Cardiac muscle cell (in vitro differentiated cells and primary cell): Measurements from ENCODE around the gene ARHGEF37. TPM values are rescaled to one million over a fixed set of nuclear protein-coding genes. Genes with fewer than 3 reads are reported as not detected.

Source experiments
- DNase-seq, 2 donors: peaks; one replicate each; pipeline versions ENCODE4 v3.0.0 to v3.0.0-alpha.2; 2010 to 2017; ENCODE audit warnings: low read depth in 1 of 2, low spot score in 1 of 2
- H3K27ac ChIP-seq: fragments of 200-600 bp; sonication (generic); 2 replicates; pipeline ENCODE4 v1.5.1; 2016
- H3K27me3 ChIP-seq: fragments of 200-600 bp; sonication (generic); 2 replicates; pipeline ENCODE4 v1.6.0; 2016; ENCODE audit warnings: control low read depth
- H3K36me3 ChIP-seq: fragments of 200-600 bp; sonication (generic); 2 replicates; pipeline ENCODE4 v1.5.1; 2016; ENCODE audit warnings: control low read depth
- H3K4me1 ChIP-seq: fragments of 200-600 bp; sonication (generic); 2 replicates; pipeline ENCODE4 v1.8.1; 2017; ENCODE audit warnings: low read depth, mild to moderate bottlenecking, mixed run types
- H3K4me3 ChIP-seq: fragments of 200-600 bp; sonication (generic); 2 replicates; pipeline ENCODE4 v1.5.1; 2016; ENCODE audit warnings: mild to moderate bottlenecking
- H3K9me3 ChIP-seq: fragments of 200-600 bp; sonication (generic); 2 replicates; pipeline ENCODE4 v1.5.1; 2017; ENCODE audit warnings: low read depth, mild to moderate bottlenecking, control low read depth
- polyA plus RNA-seq: library from polyadenylated mRNA; unstranded; fragments of >200 nt; fragmentation: Nextera tagmentation; extraction: Ambion mirVana; gene quantifications from 2 replicates; pipeline ENCODE4 v1.2.1, GENCODE V29; 2016
- total RNA-seq: library from RNA; depleted of rRNA; stranded (reverse); fragments of >200 nt; gene quantifications from 2 replicates; pipeline ENCODE4 v1.2.3, GENCODE V29; 2016
- TF ChIP-seq, protein P1 (sequence below): IDR thresholded peaks from 2 replicates; pipeline ENCODE4 v1.5.1; 2012; ENCODE audit warnings: low read depth, mild to moderate bottlenecking, low read length

ARHGEF37 gene
- total and polyA plus RNA-seq, 2 experiments from 2014 or later, result 4.2 to 6.3 TPM

DNA sequence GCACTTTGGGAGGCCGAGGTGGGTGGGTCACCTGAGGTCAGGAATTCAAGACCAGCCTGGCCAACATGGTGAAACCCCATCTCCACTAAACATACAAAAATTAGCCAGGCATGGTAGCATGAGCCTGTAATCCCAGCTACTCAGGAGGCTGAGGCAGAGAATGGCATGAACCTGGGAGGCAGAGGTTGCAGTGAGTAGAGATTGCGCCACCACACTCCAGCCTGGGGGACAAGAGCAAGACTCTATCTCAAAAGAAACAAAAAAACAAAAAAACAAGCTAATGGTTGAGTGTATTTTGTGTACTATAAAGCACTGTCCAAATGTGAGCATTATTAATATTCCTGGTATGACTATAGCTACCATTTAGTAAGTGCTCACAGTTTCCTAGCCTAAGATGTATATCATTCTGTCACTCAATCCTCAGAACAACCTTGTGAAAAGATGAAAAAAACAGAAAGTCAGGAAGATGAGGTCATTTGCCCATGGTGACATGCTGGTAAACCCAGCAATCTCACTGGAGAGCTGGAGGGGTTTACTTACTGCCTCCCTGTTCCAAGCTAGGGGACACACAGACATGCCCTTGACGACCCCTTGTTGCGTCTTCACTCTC is 27.7 kb downstream of the ARHGEF37 start:
- H3K27me3 ChIP-seq, result no peaks in the 10 kb centered on the region
- no peak for DNase-seq
- H3K4me3 ChIP-seq, result no peak overlapping the region
- H3K4me1 ChIP-seq, result no peaks in the 10 kb centered on the region
- no peaks in the 10 kb centered on the region for H3K36me3 ChIP-seq
- H3K9me3 ChIP-seq, result no peaks in the 10 kb centered on the region
- TF ChIP-seq, protein P1, sequence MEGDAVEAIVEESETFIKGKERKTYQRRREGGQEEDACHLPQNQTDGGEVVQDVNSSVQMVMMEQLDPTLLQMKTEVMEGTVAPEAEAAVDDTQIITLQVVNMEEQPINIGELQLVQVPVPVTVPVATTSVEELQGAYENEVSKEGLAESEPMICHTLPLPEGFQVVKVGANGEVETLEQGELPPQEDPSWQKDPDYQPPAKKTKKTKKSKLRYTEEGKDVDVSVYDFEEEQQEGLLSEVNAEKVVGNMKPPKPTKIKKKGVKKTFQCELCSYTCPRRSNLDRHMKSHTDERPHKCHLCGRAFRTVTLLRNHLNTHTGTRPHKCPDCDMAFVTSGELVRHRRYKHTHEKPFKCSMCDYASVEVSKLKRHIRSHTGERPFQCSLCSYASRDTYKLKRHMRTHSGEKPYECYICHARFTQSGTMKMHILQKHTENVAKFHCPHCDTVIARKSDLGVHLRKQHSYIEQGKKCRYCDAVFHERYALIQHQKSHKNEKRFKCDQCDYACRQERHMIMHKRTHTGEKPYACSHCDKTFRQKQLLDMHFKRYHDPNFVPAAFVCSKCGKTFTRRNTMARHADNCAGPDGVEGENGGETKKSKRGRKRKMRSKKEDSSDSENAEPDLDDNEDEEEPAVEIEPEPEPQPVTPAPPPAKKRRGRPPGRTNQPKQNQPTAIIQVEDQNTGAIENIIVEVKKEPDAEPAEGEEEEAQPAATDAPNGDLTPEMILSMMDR, result no peak
- H3K27ac ChIP-seq, result no peak overlapping the region

DNA sequence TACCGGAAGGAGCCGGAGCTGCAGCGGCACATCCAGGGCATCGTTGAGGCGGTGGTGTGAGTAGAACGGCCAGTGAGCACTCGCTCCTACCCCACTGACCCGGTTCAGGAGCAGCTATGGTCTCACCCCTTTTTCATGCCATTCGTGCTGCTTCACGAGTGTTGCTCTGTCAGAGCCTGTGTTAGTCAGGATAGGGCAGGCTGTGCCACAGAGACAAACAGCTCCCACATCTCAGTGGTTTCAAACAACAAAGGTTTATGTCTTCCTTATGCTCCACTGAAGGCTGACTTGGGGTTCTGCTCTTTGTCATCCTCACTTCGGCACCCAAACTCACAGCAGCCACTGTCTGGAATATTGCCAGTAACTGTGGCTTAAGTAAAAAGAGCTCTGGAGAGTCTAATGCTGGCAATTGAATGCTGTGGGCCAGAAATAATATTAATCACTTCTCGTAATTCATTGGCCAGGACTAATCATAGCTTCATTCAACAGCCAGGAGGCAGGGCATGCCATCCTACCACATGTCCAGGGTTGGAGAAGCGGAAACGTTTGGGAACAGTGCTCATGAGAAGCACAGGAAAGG is 28.4 kb downstream of the ARHGEF37 start:
- H3K27me3 ChIP-seq, result no peaks in the 10 kb centered on the region
- TF ChIP-seq, protein P1, result no peak

DNA sequence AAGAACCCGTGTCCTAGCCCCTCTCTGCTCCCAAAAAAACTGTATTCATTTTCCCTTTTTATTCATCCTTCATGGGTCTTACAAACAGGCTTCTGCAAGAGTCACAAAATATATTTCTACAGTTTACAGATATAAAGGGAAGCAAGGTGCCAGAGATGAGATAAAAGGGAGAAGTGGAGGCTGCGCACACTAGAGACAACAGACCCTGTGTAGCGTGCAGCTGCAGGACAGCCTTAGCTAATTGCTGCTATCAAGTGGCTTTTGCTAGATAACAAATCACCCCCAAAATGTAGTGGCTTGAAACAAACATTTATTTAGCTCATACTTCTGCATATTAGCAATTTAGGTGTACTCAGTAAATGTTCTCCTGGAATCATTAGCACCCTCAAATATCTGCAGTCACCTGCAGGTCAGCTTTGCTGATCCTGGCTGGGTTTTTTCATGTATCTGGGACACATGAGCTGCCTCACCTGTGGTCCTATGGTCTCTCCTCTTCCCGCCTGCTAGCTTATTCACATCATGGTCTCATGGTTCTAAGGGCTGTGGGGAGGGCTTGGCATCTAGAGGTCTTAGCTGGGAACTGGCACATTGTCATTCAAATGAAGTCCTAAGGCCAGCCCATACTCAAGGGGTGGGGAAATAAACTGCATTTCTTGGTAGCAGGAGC is 29.4 kb downstream of the ARHGEF37 start:
- H3K27me3 ChIP-seq, result no peaks in the 10 kb centered on the region
- TF ChIP-seq, protein P1, result no peak
- no peaks in the 10 kb centered on the region for H3K4me1 ChIP-seq
- H3K4me3 ChIP-seq, result no peak overlapping the region
- H3K27ac ChIP-seq, result no peak overlapping the region
- DNase-seq, result no peak
- no peaks in the 10 kb centered on the region for H3K36me3 ChIP-seq
- H3K9me3 ChIP-seq, result no peaks in the 10 kb centered on the region

More for the DNA sequence above, 28.4 kb downstream of the ARHGEF37 start:
- DNase-seq, result no peak
- Histone ChIP-seq H3K4me1 (no peaks in the 10 kb centered on the region), H3K4me3 (no peak overlapping the region), H3K9me3 (no peaks in the 10 kb centered on the region), H3K36me3 (no peaks in the 10 kb centered on the region), H3K27ac (no peak overlapping the region)

DNA sequence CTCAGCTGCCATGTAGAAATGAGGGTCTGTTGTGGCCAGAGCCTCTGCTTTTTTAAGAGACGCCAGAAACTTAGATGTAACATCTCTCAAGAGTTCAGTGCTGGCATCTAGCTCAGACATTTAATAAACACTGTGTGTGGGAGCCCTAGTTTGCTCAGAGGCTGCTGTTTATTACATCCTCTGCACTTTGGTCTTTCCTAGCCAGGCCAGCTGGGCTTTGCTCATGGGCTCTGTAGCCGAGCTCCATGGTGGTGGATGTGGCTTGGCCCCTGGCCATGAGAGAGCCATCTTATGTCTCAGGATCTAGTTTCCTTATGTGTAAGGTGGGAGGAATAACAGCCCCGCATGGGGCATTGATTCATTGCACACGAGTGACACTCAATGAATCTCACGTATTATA is 30.0 kb downstream of the ARHGEF37 start:
- no peaks in the 10 kb centered on the region for H3K4me1 ChIP-seq
- H3K4me3 ChIP-seq, result no peak overlapping the region
- H3K27me3 ChIP-seq, result no peaks in the 10 kb centered on the region
- H3K36me3 ChIP-seq, result no peaks in the 10 kb centered on the region
- TF ChIP-seq, protein P1, result no peak
- DNase-seq, result peak in 1 of 2 donors; percentile 76
- H3K9me3 ChIP-seq, result no peaks in the 10 kb centered on the region
- H3K27ac ChIP-seq, result no peak overlapping the region

DNA sequence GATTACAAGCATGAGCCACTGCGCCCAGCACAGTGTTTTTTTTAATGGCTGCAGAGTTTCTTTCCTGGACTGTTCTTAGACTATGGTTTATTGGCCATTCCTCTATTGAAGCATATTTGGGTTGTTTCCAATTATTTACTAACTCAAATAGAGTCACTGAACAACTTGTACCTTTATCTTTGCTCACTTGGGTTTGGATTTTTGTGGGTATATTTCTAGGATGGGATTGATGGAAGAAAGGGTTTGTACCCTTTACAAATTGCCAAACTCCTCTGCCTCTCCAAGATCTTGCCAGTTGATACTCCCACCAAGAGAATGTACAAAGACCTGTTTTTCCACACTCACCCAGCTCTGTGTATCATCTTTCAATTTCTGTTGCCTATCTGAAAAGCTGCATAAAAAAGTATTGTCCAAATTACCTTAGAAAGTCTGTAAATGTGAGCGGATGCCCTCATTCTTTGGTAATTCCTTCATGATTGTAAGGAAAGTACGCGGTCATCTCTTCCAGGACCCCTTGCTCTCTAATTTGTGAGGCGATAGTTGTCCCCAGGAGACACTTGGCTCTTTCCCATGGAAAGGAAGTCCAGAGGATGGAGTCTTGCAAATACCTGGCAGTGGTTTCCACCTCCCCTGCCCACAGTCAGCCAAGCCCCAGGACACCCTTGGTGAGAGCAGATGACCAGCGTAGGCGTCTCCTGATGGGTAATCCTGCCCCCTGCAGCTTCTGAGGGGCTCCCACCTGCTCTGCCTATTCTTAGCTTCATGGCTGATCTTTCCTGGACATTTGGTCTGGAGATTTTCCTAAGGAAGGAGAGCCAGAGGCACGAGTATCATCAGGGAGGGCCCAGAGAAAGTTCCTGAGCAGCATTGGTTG is 33.0 kb downstream of the ARHGEF37 start:
- H3K4me1 ChIP-seq, result no peaks in the 10 kb centered on the region
- H3K27ac ChIP-seq, result no peak overlapping the region
- no peaks in the 10 kb centered on the region for H3K36me3 ChIP-seq
- no peaks in the 10 kb centered on the region for H3K27me3 ChIP-seq
- H3K4me3 ChIP-seq, result no peak overlapping the region
- TF ChIP-seq, protein P1, result no peak
- DNase-seq, result no peak
- no peaks in the 10 kb centered on the region for H3K9me3 ChIP-seq
